GM12878 (cell line): ENCODE results near the gene CAB39. TPM values are rescaled to one million over a fixed set of nuclear protein-coding genes. Genes with fewer than 3 reads are reported as not detected.

ENCODE experiments used
- ATAC-seq: fragments of 200-7000 bp; cut with Tn5 transposase; 3 replicates; pipeline ENCODE4 v1.9.1; 2020; ENCODE audit warnings: mild to moderate bottlenecking, moderate library complexity
- BruUV-seq: library from RNA; stranded (reverse); fragments of 400-500 nt; replicated peaks from 2 replicates; lab custom pipeline; 2021; lab: Mats Ljungman, UMichigan
- CTCF ChIA-PET: fragments of 300-600 bp; sonication (Branson Sonifier 250); formaldehyde crosslinking; extraction: SDS; loops from one replicate; lab custom pipeline; 2021; ENCODE audit warnings: inconsistent platforms; lab: Yijun Ruan, JAX
- POLR2A ChIA-PET: fragments of 350-600 bp; formaldehyde crosslinking; extraction: SDS; loops from one replicate; lab custom pipeline; 2021; ENCODE audit warnings: inconsistent platforms; lab: Charles Lee
- RAD21 ChIA-PET: fragments of 300-600 bp; sonication (Branson Sonifier 250); formaldehyde crosslinking; loops from one replicate; lab custom pipeline; 2023; ENCODE audit warnings: antibody characterized with exemption; ENCODE audit not compliant: unreplicated experiment; lab: Charles Lee
- SMC1A ChIA-PET: fragments of 300-600 bp; sonication (Branson Sonifier 250); formaldehyde crosslinking; loops from one replicate; lab custom pipeline; 2023; ENCODE audit not compliant: unreplicated experiment, uncharacterized antibody; lab: Charles Lee
- DNase-seq: peaks from one replicate; pipeline ENCODE4 v3.0.0-alpha.2; 2011; ENCODE audit warnings: low read depth, low spot score
- FAIRE-seq: peaks from 3 replicates; lab custom pipeline; 2011; peaks lifted over from hg19 to GRCh38; lab: Jason Lieb, UNC
- H2AFZ ChIP-seq: 2 replicates; pipeline ENCODE4 v1.6.0; 2011; ENCODE audit warnings: low read depth, low read length, control low read depth; ENCODE audit not compliant: control insufficient read depth
- H3K27ac ChIP-seq: 2 replicates; pipeline ENCODE4 v1.5.1; 2011; ENCODE audit warnings: control low read depth; ENCODE audit not compliant: control insufficient read depth, insufficient read depth
- H3K27me3 ChIP-seq, 2 experiments: replicated peaks in 1 of 2; 2 replicates each; pipeline versions ENCODE4 v1.6.0 to v1.6.1; 2011; ENCODE audit warnings: low read length in 1 of 2; ENCODE audit not compliant: control insufficient read depth in 2 of 2, insufficient read depth in 2 of 2
- H3K36me3 ChIP-seq, 2 experiments: 2 replicates each; pipeline ENCODE4 v1.5.1; 2011; ENCODE audit warnings: low read length in 1 of 2; ENCODE audit not compliant: control insufficient read depth in 2 of 2, insufficient read depth in 2 of 2
- H3K4me1 ChIP-seq: 2 replicates; pipeline ENCODE4 v1.6.1; 2011; ENCODE audit warnings: mild to moderate bottlenecking, low read length, moderate library complexity, mixed read lengths; ENCODE audit not compliant: control insufficient read depth, insufficient read depth
- H3K4me2 ChIP-seq: 2 replicates; pipeline ENCODE4 v1.6.0; 2011; ENCODE audit warnings: control low read depth; ENCODE audit not compliant: control insufficient read depth, insufficient read depth
- H3K4me3 ChIP-seq: fragments of 200-600 bp; sonication (generic); 2 replicates; pipeline ENCODE4 v1.5.1; 2016
- H3K79me2 ChIP-seq: 2 replicates; pipeline ENCODE4 v1.6.0; 2011; ENCODE audit warnings: low read length; ENCODE audit not compliant: control insufficient read depth, insufficient read depth
- H3K9ac ChIP-seq: 2 replicates; pipeline ENCODE4 v1.8.0; 2011; ENCODE audit warnings: low read length, control low read depth, mixed read lengths; ENCODE audit not compliant: control insufficient read depth, insufficient read depth
- H3K9me3 ChIP-seq: replicated peaks from 3 replicates; pipeline ENCODE4 v1.5.1; 2011; ENCODE audit warnings: mild to moderate bottlenecking, low read length; ENCODE audit not compliant: control insufficient read depth, insufficient read depth
- H4K20me1 ChIP-seq: 2 replicates; pipeline ENCODE4 v1.6.0; 2011; ENCODE audit not compliant: control insufficient read depth, insufficient read depth
- EED ChIP-seq: sonication (generic); IDR thresholded peaks from 2 replicates; pipeline ENCODE4 v1.6.1; 2016; ENCODE audit warnings: antibody characterized with exemption, low read depth
- EZH2 ChIP-seq: IDR thresholded peaks from 2 replicates; pipeline ENCODE4 v1.6.1; 2012; ENCODE audit warnings: low read depth, mild to moderate bottlenecking, control low read depth, inconsistent platforms, low read length, borderline replicate concordance; ENCODE audit not compliant: control insufficient read depth
- JUNB ChIP-seq: IDR thresholded peaks from 2 replicates; pipeline ENCODE4 v1.6.1; 2016; ENCODE audit warnings: antibody characterized with exemption, mild to moderate bottlenecking
- PAX5 ChIP-seq: IDR thresholded peaks from 2 replicates; pipeline ENCODE4 v1.6.1; 2011; ENCODE audit warnings: low read depth, low read length, borderline replicate concordance
- SMAD1 ChIP-seq: fragments of 450-650 bp; IDR thresholded peaks from 2 replicates; pipeline ENCODE4 v1.6.1; 2018; ENCODE audit warnings: mild to moderate bottlenecking, low read depth; ENCODE audit not compliant: partially characterized antibody
- ZNF384 ChIP-seq: IDR thresholded peaks from 2 replicates; pipeline ENCODE4 v1.6.1; 2012; ENCODE audit warnings: low read depth, mild to moderate bottlenecking, low read length, improper control_type of control experiment, borderline replicate concordance
- ZSCAN29 ChIP-seq: fragments of 450-650 bp; IDR thresholded peaks from 2 replicates; pipeline ENCODE4 v1.6.1; 2017; ENCODE audit warnings: mild to moderate bottlenecking, moderate library complexity
- WGBS: methylation state at CpG from one replicate; pipeline ENCODE4 v1.1.6; 2016; ENCODE audit warnings: low lambda C conversion rate; ENCODE audit not compliant: insufficient replicate concordance, insufficient coverage; ENCODE audit errors: missing lambda C conversion rate; 5-methylcytosine and 5-hydroxymethylcytosine counted together
- in situ Hi-C: fragments of 300-500 bp; cut with MboI; formaldehyde crosslinking; loops from 9 replicates; pipeline ENCODE4 v1.14.3; 2018; ENCODE audit warnings: mixed read lengths
- intact Hi-C: fragments of 100-400 bp; cut with micrococcal nuclease; formaldehyde crosslinking; loops from one replicate; pipeline ENCODE4 v1.14.2; 2022; ENCODE audit not compliant: unreplicated experiment
- polyA plus RNA-seq, 11 experiments: library from polyadenylated mRNA; depleted of rRNA in 4 of 11; unstranded in 6 of 11; stranded (reverse) in 5 of 11; fragments of >200 nt; fragmentation: Nextera tagmentation in 4 of 11; fragmentation: Illumina TruSeq in 1 of 11; extraction: Ambion mirVana in 4 of 11; extraction: Trizol in 1 of 11; gene quantifications; 1 replicate in 1 of 11; 2 replicates in 10 of 11; pipeline versions ENCODE4 v1.2.1 to v1.2.3, GENCODE V29; 2011 to 2016; ENCODE audit warnings: inconsistent platforms in 2 of 11, missing spikeins in 2 of 11, low read depth in 1 of 11
- total RNA-seq, 4 experiments: library from RNA; depleted of rRNA in 3 of 4; stranded (reverse); fragments of >200 nt in 3 of 4; fragmentation: Illumina TruSeq in 1 of 4; extraction: Trizol in 1 of 4; gene quantifications; 2 replicates each; pipeline versions ENCODE4 v1.2.1 to v1.2.3, GENCODE V29; 2013 to 2021
- TF ChIP-seq, protein P1 (sequence below): fragments of 450-650 bp; IDR thresholded peaks from 2 replicates; pipeline ENCODE4 v1.6.1; 2017; ENCODE audit warnings: mild to moderate bottlenecking, moderate library complexity
- TF ChIP-seq, protein P2 (sequence below): IDR thresholded peaks from 2 replicates; pipeline ENCODE4 v1.6.1; 2012; ENCODE audit warnings: low read depth, low read length, improper control_type of control experiment
- TF ChIP-seq, protein P3 (sequence below): fragments of 450-650 bp; formaldehyde crosslinking; IDR thresholded peaks from 2 replicates; pipeline ENCODE4 v1.4.0; 2020; ENCODE audit warnings: mild to moderate bottlenecking, moderate library complexity

The CAB39 gene
- total and polyA plus RNA-seq, 10 of the 15 experiments (the other 5 are each of a cell fraction or from before 2014, with no cell fraction given), result 13.3 to 129 (median 62.9) TPM

DNA sequence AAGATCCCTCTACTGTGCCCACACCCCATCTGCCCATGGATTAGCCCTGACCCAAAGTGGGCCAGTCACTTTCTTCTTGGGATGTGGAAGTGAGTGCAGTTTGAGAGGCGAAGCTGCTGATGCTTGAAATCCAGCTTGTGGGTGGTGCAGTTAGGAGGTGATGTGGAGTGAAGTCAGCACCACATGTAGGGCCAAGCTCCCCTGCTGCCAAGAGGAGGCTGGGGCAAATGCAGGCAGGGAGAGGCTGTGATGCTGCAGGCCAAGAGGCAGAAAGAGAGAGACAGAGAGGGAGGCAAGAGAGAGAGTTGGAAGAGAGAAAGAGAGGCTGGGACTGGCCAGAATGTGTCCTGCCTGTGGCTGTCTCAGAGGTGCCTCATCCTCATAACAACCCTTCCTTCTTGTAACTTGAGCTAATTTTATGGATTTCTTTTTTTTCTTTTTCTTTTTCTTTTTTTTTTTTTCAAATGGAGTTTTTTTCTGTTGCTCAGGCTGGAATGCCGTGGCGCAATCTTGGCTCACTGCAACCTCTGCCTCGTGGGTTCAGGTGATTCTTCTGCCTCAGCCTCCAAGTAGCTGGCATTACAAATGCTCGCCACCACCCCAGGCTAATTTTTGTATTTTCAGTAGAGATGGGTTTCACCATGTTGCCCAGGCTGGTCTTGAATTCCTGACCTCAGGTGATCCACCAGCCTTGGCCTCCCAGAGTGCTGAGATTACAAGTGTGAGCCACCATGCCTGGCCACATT is 35.3 kb upstream of the CAB39 start (continued):
- TF ChIP-seq, protein P1, sequence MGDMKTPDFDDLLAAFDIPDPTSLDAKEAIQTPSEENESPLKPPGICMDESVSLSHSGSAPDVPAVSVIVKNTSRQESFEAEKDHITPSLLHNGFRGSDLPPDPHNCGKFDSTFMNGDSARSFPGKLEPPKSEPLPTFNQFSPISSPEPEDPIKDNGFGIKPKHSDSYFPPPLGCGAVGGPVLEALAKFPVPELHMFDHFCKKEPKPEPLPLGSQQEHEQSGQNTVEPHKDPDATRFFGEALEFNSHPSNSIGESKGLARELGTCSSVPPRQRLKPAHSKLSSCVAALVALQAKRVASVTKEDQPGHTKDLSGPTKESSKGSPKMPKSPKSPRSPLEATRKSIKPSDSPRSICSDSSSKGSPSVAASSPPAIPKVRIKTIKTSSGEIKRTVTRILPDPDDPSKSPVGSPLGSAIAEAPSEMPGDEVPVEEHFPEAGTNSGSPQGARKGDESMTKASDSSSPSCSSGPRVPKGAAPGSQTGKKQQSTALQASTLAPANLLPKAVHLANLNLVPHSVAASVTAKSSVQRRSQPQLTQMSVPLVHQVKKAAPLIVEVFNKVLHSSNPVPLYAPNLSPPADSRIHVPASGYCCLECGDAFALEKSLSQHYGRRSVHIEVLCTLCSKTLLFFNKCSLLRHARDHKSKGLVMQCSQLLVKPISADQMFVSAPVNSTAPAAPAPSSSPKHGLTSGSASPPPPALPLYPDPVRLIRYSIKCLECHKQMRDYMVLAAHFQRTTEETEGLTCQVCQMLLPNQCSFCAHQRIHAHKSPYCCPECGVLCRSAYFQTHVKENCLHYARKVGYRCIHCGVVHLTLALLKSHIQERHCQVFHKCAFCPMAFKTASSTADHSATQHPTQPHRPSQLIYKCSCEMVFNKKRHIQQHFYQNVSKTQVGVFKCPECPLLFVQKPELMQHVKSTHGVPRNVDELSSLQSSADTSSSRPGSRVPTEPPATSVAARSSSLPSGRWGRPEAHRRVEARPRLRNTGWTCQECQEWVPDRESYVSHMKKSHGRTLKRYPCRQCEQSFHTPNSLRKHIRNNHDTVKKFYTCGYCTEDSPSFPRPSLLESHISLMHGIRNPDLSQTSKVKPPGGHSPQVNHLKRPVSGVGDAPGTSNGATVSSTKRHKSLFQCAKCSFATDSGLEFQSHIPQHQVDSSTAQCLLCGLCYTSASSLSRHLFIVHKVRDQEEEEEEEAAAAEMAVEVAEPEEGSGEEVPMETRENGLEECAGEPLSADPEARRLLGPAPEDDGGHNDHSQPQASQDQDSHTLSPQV, result no peak
- TF ChIP-seq, protein P2, sequence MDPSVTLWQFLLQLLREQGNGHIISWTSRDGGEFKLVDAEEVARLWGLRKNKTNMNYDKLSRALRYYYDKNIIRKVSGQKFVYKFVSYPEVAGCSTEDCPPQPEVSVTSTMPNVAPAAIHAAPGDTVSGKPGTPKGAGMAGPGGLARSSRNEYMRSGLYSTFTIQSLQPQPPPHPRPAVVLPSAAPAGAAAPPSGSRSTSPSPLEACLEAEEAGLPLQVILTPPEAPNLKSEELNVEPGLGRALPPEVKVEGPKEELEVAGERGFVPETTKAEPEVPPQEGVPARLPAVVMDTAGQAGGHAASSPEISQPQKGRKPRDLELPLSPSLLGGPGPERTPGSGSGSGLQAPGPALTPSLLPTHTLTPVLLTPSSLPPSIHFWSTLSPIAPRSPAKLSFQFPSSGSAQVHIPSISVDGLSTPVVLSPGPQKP, result no peak
- TF ChIP-seq EZH2, result no peak
- no peak for TF ChIP-seq ZNF384

DNA sequence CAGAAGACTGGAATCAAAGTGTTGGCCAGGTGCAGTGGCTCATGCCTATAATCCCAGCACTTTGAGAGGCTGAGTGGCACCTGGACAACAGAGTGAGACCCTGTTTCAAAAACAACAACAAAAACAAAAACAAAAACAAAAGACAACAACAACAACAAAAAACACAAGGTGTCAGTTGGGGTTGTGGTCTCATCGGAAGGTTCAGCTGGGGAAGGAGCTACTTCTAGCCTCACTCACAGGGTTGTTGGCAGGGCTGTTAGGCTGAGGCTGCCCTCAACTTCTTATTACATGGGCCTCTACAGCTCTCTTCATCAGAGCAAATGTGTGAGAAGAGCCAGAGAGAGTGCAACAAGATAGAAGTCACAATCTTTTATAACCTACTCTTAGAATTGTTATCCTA is 34.6 kb upstream of the CAB39 start:
- ChIA-PET SMC1A (interaction anchor here (1.3 to 2.6 kb wide), 4 partner anchors 9 to 62 kb away, joined by 3 to 7 read pairs (median 4); no protein-coding TSS in a partner anchor), POLR2A (interaction anchor here (0.7 to 1.2 kb wide), 3 partner anchors 8 to 709 kb away, joined by 3 to 4 read pairs (median 4); no protein-coding TSS in a partner anchor), RAD21 (no interaction called here), CTCF (interaction anchor here (0.8 to 2.6 kb wide), 5 partner anchors 8 to 375 kb away, joined by 3 to 10 read pairs (median 3); no protein-coding TSS in a partner anchor)
- Histone ChIP-seq H3K79me2 (no peaks in the 10 kb centered on the region), H3K4me1 (no peaks in the 10 kb centered on the region), H3K36me3 (no peaks in the 10 kb centered on the region), H2AFZ (no peak overlapping the region), H3K27me3 (no peaks in the 10 kb centered on the region), H3K4me3 (no peak overlapping the region), H4K20me1 (no peaks in the 10 kb centered on the region), H3K9ac (no peak overlapping the region), H3K9me3 (peaks cover 4% of the 10 kb centered on the region; the same call in 1 of the 3 replicates), H3K27ac (no peak overlapping the region), H3K4me2 (no peak overlapping the region)
- BruUV-seq, result no TSS peak
- FAIRE-seq (no peak), DNase-seq (no peak), ATAC-seq (no peak)
- intact Hi-C loops, result no loop called here
- in situ Hi-C loops, result no loop called here
- 100% methylated on average over 1 of the region's 1 CpG for WGBS
- TF ChIP-seq PAX5, result no peak
- TF ChIP-seq, protein P3, sequence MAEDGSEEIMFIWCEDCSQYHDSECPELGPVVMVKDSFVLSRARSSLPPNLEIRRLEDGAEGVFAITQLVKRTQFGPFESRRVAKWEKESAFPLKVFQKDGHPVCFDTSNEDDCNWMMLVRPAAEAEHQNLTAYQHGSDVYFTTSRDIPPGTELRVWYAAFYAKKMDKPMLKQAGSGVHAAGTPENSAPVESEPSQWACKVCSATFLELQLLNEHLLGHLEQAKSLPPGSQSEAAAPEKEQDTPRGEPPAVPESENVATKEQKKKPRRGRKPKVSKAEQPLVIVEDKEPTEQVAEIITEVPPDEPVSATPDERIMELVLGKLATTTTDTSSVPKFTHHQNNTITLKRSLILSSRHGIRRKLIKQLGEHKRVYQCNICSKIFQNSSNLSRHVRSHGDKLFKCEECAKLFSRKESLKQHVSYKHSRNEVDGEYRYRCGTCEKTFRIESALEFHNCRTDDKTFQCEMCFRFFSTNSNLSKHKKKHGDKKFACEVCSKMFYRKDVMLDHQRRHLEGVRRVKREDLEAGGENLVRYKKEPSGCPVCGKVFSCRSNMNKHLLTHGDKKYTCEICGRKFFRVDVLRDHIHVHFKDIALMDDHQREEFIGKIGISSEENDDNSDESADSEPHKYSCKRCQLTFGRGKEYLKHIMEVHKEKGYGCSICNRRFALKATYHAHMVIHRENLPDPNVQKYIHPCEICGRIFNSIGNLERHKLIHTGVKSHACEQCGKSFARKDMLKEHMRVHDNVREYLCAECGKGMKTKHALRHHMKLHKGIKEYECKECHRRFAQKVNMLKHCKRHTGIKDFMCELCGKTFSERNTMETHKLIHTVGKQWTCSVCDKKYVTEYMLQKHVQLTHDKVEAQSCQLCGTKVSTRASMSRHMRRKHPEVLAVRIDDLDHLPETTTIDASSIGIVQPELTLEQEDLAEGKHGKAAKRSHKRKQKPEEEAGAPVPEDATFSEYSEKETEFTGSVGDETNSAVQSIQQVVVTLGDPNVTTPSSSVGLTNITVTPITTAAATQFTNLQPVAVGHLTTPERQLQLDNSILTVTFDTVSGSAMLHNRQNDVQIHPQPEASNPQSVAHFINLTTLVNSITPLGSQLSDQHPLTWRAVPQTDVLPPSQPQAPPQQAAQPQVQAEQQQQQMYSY (CRISPR knock-in tag), result no peak
- no peak for TF ChIP-seq JUNB
- no peak for TF ChIP-seq SMAD1
- no peak for TF ChIP-seq ZSCAN29
- TF ChIP-seq EED, result no peak
